ENCODE results near the gene TRABD2B.
A peak's percentile ranks its signal among the peaks of the same experiment; 100 is the strongest.

TRABD2B gene

DNA sequence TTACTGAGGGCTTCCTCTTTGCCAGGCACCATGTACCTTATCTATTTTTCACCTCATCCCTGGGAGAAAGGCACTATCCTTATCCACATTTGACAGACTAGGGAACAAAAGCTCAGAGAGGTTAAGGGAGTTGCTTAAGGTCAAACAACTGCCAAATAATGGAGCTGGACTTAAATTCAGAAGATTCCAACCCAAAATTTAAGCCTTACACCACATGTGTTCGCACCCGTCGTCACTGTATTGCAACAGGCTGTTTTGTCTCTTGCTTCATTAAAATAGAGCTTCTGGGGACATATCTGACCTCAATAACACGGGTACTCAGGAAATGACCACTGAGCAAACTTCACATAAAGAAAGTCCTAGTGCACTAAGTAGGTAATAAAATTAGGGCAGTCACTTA lies 62.0 kb downstream of the TRABD2B start:
- TF ChIP-seq, protein P1, sequence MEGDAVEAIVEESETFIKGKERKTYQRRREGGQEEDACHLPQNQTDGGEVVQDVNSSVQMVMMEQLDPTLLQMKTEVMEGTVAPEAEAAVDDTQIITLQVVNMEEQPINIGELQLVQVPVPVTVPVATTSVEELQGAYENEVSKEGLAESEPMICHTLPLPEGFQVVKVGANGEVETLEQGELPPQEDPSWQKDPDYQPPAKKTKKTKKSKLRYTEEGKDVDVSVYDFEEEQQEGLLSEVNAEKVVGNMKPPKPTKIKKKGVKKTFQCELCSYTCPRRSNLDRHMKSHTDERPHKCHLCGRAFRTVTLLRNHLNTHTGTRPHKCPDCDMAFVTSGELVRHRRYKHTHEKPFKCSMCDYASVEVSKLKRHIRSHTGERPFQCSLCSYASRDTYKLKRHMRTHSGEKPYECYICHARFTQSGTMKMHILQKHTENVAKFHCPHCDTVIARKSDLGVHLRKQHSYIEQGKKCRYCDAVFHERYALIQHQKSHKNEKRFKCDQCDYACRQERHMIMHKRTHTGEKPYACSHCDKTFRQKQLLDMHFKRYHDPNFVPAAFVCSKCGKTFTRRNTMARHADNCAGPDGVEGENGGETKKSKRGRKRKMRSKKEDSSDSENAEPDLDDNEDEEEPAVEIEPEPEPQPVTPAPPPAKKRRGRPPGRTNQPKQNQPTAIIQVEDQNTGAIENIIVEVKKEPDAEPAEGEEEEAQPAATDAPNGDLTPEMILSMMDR (conservative IDR thresholded peaks at IDR 0.05): no peak
- H3K27ac ChIP-seq: no peak overlapping the region

DNA sequence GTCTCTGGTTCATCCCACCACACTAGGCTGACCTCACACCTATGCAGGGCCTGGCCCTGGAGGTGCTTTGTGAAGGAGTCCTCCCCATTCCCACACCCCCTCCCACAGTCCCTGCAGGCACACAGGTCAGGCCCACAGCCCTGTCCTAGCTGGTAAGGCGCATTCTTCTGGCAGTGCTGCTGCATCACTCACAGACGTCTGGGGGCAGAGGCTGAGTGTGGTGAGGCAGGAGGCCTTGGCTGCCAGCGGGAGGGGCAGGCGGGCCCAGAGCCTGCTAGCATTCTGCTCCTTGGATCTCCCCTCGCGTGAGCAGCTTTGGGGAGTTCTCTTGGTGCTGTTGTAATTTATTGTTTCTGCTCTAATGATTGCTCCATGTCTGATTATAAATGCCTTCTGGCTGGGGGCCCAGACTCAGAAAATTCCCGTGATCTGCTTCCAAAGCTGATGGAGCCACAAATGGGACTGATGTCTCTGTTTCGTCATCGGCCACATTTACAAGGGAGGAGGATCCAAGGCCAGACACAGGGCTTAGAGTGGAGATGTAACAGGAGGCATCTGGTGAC lies 62.9 kb downstream of the TRABD2B start:
- TF ChIP-seq, protein P1 (conservative IDR thresholded peaks at IDR 0.05): no peak
- no peak overlapping the region for H3K27ac ChIP-seq

DNA sequence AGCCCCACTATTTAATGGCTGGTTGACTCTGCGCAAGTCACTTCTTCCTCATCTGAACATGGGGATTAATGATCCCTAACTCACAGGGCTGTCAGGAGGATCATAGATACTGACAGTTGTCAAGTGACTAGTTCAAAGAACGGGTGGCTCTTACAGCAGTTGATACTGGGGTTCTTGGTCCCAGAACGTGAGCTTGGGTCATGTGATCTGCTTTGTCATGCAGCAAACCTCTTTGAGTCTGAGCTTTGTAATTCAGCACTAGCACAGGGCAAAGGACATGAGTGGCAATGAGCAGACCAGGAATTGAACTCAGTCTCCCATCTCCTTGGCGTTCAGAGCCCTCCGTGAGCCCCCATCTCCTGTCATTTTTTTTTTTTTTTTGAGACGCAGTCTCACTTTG lies 64.4 kb downstream of the TRABD2B start:
- TF ChIP-seq, protein P1 (conservative IDR thresholded peaks at IDR 0.05): no peak
- no peak overlapping the region for H3K27ac ChIP-seq

DNA sequence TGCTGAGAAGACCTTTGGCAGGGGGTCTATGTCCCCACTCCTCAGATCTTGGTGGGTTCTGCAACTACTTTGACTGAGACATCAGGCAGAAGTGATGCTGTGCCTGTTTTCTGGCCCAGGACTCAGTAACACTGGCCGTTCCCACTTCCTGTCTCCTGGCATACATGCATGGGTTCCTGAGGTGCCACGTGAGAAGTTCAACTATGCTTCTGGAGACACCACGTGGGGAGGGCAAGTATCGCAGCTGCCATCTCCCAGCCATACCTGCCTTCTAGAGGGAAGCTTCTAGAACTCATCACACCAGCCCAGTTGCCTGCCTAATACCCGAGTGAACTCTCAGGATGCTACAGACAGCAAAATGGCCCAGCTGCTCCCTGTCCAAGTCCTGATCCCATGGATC lies 65.8 kb downstream of the TRABD2B start:
- no peak overlapping the region for H3K27ac ChIP-seq
- TF ChIP-seq, protein P1 (conservative IDR thresholded peaks at IDR 0.05): no peak

DNA sequence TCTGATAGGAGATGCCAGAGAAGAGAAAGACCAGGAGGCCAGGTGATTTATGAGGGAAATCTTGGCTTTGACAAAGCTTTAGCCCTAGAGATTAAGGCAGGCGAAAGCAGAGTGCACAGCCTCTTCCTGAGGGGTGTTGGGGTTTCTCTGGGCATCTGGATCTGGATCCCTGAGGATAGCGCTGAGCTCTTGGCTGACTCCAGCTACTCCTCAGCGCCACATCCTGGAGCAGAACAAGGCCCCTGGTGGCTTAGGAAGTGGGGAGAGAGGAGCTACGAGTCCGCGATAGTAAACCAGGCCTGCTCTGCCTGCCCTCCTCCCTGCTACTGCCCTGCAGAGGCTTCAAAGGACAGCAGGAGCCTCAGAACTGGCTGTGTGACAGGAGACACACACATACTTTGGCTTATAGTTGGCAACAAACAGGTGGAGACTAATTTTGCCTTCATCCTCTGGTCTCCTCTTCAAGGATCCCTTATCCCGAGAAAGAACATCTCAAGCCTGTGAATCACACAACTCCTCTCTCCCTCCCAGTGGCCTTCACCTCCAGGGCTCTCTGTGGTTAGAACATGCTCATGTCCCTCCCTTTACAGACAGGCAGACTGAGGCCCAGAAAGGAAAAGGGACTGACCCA lies 66.9 kb downstream of the TRABD2B start:
- TF ChIP-seq, protein P1 (conservative IDR thresholded peaks at IDR 0.05): no peak

DNA sequence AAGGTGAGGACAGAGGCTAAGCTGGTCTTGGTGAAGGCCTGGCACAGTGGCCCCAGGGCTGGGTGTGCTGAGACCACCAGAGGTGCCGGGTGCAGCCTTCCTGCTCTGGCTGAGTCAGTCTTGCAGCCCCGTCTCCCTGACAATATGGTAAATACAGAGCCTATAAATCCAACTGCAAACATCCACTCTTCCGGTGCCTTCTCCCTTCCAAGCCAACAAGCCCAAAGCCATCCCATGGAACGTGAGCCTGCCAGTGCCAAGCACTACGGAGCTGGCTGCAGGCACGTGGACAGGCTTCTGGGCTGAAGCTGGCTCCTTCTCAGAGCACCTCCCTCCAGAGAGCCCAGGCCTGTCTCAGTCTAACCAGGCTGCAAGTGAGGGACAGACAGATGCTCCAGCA lies 70.0 kb downstream of the TRABD2B start:
- TF ChIP-seq, protein P1 (conservative IDR thresholded peaks at IDR 0.05): no peak
- H3K27ac ChIP-seq: peak overlapping the region; percentile 95

More for the DNA sequence above, 66.9 kb downstream of the TRABD2B start:
- H3K27ac ChIP-seq: peak overlapping the region; percentile 95; the same call in 1 of the 2 replicates

DNA sequence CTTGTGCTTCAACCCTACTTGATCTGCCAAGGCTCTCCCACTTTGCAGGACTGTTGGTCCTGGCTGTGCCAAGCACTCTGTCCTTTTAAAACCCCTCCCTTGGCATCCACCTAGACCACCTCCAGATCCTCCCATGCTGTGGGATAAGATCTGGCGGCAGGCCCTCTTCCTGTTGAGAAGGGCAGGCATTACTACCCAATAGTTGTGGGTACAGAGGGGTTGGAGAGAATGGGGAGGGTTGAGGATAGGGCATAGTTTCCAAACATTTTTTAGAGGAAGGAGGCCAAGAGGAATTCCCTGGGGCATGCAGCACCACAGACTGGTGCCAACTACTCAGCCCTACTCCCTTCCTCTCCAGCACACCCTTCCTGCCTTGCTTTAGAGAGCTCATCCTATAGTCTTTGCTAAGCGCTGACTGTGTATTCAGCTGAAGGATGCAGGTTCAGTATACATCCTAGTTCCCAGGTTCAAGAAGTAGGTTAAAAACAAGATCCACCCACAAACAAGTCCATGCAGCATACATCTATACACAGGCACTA lies 70.7 kb downstream of the TRABD2B start:
- H3K27ac ChIP-seq: peak overlapping the region; percentile 95

More for the DNA sequence above, 70.7 kb downstream of the TRABD2B start:
- TF ChIP-seq, protein P1 (conservative IDR thresholded peaks at IDR 0.05): no peak

Data from VCaP (cell line).